NOMO-1 (cell line): ENCODE measurements around the gene CYP26A1.

Source experiments
- DNase-seq, 2 experiments: peaks; one replicate each; lab custom pipeline; 2025; ENCODE audit not compliant: unreplicated experiment in 2 of 2; lab: John Stamatoyannopoulos, UW

The CYP26A1 gene

GRCh38 chr10:93110472-93111146 lies 36.9 kb downstream of the CYP26A1 start:
- DNase-seq = peak in 1 of 2 experiments; percentile 20

GRCh38 chr10:93113042-93113441 lies 39.3 kb downstream of the CYP26A1 start:
- DNase-seq = no peak

GRCh38 chr10:93115661-93116383 lies 42.1 kb downstream of the CYP26A1 start:
- DNase-seq = peak; percentile 64 to 65

GRCh38 chr10:93121311-93121710 lies 47.6 kb downstream of the CYP26A1 start:
- DNase-seq = no peak

GRCh38 chr10:93123766-93124165 lies 50.1 kb downstream of the CYP26A1 start:
- no peak for DNase-seq

- DNase-seq = peak; percentile 48 to 86
Measured at GRCh38 chr10:93124580-93125318, 51.1 kb downstream of the CYP26A1 start.

- DNase-seq = no peak
Measured at GRCh38 chr10:93125966-93126365, 52.3 kb downstream of the CYP26A1 start.

GRCh38 chr10:93126483-93127052 lies 52.9 kb downstream of the CYP26A1 start:
- DNase-seq = no peak
